Measurements from ENCODE around the gene PCDHB13.
"Not testable (repeated sequence)": the region's sequence is repeated elsewhere in the genome, so short reads cannot be mapped to it uniquely, and the experiment has no call there.

DNA sequence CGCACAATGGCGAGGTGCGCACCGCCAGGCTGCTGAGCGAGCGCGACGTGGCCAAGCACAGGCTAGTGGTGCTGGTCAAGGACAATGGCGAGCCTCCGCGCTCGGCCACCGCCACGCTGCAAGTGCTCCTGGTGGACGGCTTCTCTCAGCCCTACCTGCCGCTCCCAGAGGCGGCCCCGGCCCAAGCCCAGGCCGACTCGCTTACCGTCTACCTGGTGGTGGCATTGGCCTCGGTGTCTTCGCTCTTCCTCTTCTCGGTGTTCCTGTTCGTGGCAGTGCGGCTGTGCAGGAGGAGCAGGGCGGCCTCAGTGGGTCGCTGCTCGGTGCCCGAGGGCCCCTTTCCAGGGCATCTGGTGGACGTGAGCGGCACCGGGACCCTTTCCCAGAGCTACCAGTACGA, 33.7 kb downstream of the PCDHB13 start:
- TF ChIP-seq CTCF (conservative IDR thresholded peaks at IDR 0.05; ENCODE audit: low read depth, low read length); POLR2A (IDR thresholded peaks at IDR 0.05; ENCODE audit: low read depth, low read length); RAD21 (IDR thresholded peaks at IDR 0.05; ENCODE audit: low read length): not testable (repeated sequence)
